Panc1 (cell line): ENCODE measurements around the gene MAIP1.

Experiments used
- CTCF ChIP-seq: fragments of 450-650 bp; IDR thresholded peaks from 2 replicates; pipeline ENCODE4 v1.5.1; 2017; ENCODE audit warnings: mild to moderate bottlenecking
- POLR2AphosphoS5 ChIP-seq: IDR thresholded peaks from 2 replicates; pipeline ENCODE4 v1.6.1; 2012; ENCODE audit warnings: mild to moderate bottlenecking, low read depth, low read length, moderate library complexity
- SIN3A ChIP-seq: IDR thresholded peaks from 2 replicates; pipeline ENCODE4 v1.6.1; 2012; ENCODE audit warnings: low read depth, mild to moderate bottlenecking, low read length, moderate library complexity, borderline replicate concordance; ENCODE audit not compliant: insufficient read depth

- no peak for TF ChIP-seq CTCF
- TF ChIP-seq POLR2AphosphoS5 = no peak
- no peak for TF ChIP-seq SIN3A
Measured at GRCh38 chr2:199975273-199975895, 20.0 kb downstream of the MAIP1 start.
